GM19467 (cell line): ENCODE results near the gene CYB5R3.
"Not testable (repeated sequence)": the region's sequence is repeated elsewhere in the genome, so short reads cannot be mapped to it uniquely, and the experiment has no call there.

Source experiments
- ATAC-seq: cut with Tn5 transposase; IDR thresholded peaks from one replicate; pipeline ENCODE4 v1.9.1; 2021; ENCODE audit warnings: mild to moderate bottlenecking, moderate library complexity; ENCODE audit not compliant: unreplicated experiment

CYB5R3 gene

GRCh38 chr22:42575996-42576574 lies 73.1 kb downstream of the CYB5R3 start:
- ATAC-seq: not testable (repeated sequence)

GRCh38 chr22:42574468-42574867 lies 74.7 kb downstream of the CYB5R3 start:
- ATAC-seq: not testable (repeated sequence)

GRCh38 chr22:42574046-42574445 lies 75.1 kb downstream of the CYB5R3 start:
- ATAC-seq: not testable (repeated sequence)

- not testable (repeated sequence) for ATAC-seq
Measured at GRCh38 chr22:42571068-42571467, 78.1 kb downstream of the CYB5R3 start.

- ATAC-seq: not testable (repeated sequence)
Measured at GRCh38 chr22:42570580-42570979, 78.6 kb downstream of the CYB5R3 start.

GRCh38 chr22:42567950-42568349 lies 81.2 kb downstream of the CYB5R3 start:
- not testable (repeated sequence) for ATAC-seq
